GM12874 (cell line): ENCODE data around the gene RAB27B.

Source experiments
- CTCF ChIP-seq: IDR thresholded peaks from 2 replicates; pipeline ENCODE4 v1.5.1; 2011; ENCODE audit warnings: low read depth, mild to moderate bottlenecking, control low read depth, low read length, moderate library complexity; ENCODE audit not compliant: insufficient read depth

The RAB27B gene

DNA sequence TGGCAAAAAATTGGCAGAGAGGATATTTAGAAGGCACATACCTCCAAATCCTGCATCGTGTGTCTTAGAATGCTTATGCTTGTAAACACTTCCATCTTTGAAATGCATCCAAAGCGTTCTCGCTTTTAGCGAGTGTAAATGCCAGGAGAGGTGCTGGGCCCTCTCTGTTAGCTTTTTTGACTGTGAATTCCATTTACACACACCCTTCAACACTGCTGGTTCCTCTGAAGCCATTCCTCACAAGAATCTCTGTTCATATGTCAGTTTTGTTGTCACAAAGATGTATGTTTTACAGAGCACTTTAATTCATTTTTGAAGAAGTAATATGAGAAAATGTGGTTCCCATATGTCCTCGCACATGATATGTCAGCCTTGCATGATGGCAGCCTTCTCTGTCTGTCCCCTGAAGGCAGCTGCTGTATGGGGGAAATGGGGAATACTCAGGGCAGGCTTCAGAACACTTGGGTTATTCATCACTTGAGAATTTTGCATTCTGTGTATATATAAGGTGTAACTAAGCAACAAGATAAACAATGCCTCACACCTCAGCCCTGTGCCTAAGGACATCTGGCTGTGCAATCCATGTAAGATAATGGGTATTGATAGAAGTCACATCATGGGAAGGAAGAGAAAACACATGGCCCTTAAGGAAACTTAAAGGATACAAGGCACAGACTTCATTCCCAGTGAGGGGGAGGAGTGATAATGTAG, 52.3 kb downstream of the RAB27B start:
- TF ChIP-seq CTCF, result no peak

DNA sequence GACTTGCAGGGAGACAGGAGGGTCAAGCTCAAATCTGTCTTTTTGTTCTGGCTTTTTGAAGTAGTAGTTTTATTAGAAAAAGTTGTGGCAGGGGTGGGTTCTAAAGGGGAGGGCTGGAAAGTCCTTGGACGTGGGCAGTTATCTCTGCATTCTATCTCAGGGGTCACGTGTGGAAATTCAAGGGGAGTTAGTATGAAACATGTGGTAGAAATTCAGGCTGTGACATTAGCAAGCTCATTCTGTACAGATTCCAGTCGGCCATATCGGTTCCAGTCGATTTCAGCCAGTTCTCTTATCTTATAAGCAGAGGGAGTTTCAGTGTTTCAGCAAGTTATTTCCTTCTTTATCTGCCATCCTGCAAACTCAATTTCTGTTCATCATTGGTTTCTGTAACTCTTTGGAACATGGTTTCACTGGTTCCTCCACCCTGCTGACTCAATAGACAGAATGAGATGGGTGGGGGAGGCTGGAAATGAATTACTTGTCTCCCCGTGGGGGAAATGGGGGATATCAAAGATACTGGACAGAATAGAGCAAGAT, 53.0 kb downstream of the RAB27B start:
- no peak for TF ChIP-seq CTCF

DNA sequence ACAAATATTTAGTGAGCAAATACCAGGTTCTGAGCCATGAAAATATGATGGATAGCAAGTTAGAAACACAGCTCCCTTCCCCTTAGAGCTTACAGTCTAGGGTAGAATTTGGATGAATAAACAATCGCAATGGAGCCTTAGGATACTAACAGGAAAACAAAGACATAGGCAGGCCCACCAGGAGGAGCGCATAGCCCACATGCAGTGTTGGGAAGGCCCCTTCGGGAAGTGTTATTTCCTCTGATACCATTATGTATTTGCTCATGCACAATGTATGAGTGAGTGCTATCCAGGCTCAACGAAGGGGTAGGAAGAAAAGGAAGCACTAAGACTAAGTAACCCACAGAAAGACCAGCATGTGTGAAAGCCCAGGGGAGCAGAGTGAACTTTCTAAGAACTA, 54.0 kb downstream of the RAB27B start:
- TF ChIP-seq CTCF, result no peak

DNA sequence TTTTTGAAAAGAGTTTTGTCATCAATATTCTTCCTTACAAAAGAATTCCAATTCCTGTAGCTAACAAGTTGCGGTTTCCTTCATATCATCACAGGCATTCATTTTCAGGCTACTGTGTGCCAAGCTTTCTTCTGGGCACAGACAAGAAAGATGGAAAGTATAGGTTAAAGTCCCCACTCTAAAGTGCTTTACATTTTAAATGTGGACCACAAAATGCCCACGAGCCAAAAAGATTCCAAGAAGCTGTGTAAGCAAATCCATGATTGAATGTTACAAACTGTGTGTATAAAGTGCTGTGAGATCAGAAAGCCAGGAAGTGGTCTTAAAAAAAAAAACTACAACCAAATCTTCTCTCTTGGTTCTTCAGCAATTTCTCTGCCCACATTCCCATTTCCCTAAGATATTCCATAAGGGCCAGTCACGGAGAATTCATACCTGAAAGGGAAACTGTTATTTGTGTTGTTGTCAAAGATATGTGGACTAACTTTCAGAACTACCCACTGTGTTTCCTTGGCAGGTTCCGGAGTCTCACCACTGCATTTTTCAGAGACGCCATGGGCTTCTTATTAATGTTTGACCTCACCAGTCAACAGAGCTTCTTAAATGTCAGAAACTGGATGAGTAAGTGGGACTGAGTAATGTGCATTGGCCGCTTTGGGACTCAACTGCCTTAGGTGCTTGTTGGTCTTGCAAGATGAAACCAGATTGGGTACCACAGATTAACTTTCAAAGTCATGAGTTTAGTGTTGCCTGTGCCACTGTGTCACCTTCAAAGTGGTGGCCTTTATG, 55.7 kb downstream of the RAB27B start:
- TF ChIP-seq CTCF, result no peak

GRCh38 chr18:54888378-54888777, 60.1 kb downstream of the RAB27B start:
- no peak for TF ChIP-seq CTCF

DNA sequence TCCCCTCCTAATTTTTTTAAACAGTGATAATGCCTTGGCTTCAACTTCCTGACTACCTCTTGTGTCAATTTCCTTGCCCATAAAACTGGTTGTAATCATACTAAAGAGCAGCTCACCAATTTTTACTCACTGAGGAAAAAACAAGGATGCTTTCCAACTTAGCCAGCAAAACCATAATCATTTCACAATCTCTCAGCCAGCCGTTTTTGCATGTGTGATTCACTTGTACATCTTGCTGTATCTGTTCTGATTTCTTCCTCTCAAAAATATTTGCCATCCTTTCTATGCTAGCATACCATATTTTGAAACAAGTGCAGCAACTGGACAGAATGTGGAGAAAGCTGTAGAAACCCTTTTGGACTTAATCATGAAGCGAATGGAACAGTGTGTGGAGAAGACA, 60.7 kb downstream of the RAB27B start:
- TF ChIP-seq CTCF, result no peak

GRCh38 chr18:54899500-54899899, 71.2 kb downstream of the RAB27B start:
- TF ChIP-seq CTCF, result no peak
